GM19351 (cell line): ENCODE data around the gene CLCN4.

Experiments used
- ATAC-seq: cut with Tn5 transposase; IDR thresholded peaks from one replicate; pipeline ENCODE4 v1.9.1; 2021; ENCODE audit warnings: mild to moderate bottlenecking, moderate library complexity; ENCODE audit not compliant: unreplicated experiment

Gene CLCN4

DNA sequence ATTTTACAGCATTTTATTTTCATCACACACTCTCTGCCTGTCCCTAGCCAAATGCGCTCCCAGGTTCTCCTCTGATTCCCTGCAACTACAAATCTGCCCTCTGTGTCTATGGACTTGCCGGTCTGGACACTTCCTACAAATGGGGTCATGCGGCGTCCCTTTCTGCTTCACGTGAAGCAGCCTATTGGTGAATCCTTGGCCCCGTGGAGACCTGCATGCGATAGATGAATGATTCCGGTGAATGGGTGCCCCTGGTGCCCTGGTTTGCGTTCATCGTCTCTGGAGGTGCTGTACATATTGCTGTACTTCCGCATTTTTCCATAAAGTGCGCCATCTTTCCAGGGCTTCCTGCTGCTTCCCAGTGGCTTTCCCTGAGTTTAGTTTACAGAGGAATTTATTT is 27.5 kb upstream of the CLCN4 start:
- ATAC-seq: no peak

DNA sequence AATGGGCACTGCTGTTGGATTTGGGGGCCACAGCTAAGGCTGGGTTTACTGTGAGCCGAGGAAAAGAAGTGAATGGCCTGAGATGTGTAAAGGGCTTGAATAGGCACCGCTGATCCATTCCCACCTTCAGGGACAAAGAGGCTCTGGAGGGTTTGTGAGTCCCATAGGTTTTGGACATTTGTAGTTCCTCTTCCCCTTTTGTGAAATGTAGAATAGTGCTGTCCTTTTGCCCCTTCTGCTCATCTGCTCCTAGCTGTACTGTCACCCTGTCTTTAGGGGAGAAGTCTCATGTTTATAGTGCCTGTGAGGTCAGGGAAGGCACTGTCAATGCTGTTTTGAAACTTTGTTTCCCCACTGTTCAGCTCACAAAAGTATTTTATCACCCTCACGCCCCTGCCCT is 26.4 kb upstream of the CLCN4 start:
- no peak for ATAC-seq

DNA sequence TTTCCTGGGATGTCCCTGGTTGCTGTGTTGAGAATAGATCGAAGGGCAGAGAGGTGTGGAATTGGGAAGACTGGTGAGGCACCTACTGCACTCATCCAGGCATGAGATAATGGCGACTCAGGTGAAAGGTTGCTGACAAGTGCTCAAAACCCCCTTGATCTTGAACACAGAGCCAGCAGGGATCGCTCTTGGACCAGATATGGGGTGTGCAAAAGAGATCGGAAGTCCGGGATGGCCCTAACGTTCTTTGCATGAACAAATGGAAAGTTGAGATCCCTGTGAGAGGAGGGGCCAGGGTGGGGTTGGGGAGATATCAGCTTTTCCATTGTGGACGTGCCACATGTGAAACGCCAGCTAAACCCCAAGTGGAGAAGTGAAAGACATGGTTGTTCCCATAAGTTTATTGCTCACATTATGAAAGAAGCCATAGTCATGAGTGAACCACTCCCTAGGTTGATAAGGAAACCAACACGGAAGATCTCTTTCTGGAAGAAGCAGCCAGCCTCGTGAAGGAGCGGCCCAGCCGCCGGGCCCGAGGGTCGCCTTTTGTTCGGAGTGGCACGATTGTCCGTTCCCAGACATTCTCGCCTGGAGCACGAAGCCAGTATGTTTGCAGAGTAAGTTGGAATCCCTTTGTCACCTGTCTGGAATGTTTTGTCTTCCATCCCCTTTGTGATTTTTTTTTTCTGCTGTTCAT is 22.6 kb upstream of the CLCN4 start:
- no peak for ATAC-seq

DNA sequence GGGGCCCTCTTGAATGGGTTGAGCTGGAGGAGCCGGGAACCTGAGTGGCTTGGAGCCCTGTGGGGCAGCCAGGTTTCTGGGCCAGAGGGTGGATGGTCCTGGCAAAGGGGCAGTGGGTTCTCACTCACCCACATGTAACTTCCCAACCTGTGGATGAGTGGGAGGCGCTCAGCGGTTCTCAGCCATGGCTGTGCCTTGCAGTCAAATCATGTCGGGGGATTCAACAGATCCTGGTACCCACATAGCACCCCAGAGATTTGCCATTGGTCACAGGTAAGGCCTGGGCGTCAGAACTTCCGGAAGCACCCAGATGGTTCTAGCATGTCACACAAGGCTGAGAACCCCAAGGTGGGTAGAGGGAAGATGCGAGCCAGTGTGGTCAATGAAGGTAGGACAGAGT is 21.9 kb upstream of the CLCN4 start:
- ATAC-seq: no peak

DNA sequence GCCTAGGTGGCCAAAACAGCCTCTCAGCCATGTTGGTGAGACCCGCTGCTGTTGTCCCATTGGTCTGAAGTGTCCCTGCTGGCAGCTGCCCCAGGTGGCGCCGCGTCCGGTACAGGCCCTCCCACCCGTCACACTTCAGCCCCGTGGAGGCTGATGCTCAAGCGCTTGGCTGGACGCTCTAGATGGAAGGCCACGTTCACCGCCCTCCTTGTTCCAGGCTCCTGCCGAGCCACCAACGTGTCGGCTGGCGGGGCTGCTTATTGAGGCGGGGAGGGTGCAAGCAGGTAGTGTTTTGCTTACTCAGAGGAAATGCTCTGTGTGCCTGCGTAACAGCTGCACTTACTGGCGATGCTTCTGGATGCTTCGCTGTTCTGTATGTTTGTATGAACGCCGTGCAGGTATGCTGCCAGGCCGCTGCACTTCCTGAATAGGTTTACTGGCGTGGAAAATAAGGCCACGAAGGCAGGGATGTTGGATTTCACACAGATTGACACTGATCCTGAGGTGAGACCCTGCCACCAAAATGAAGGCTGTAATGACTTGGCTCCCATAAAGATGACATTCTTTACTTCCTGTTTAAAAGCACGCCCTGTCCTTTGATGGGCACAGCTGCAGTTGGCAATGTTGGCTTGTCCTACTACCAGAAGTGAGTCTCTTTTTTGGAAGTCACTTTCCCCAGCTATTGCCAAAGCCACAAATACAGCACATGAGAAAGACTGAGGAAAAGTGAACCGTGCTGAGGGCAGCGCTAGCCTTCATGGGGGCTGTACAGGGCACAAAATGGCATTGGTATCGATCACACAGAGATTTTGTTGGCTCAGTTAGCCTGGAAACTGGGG is 21.0 kb upstream of the CLCN4 start:
- no peak for ATAC-seq

DNA sequence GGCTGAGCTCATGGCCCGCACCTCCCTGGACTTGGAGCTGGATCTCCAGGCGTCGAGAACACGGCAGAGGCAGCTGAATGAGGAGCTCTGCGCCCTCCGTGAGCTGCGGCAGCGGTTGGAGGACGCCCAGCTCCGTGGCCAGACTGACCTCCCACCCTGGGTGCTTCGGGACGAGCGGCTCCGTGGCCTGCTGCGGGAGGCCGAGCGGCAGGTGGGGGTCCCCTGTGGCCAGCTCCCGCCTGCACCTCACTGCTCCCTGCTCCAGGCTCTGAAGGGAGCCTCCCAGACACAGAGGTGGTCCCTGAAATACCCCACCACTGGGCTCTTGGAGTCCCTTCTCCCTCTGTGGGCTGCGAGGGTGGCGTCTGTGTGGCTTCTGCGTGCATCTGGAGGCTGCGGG is 18.0 kb upstream of the CLCN4 start:
- ATAC-seq: no peak

DNA sequence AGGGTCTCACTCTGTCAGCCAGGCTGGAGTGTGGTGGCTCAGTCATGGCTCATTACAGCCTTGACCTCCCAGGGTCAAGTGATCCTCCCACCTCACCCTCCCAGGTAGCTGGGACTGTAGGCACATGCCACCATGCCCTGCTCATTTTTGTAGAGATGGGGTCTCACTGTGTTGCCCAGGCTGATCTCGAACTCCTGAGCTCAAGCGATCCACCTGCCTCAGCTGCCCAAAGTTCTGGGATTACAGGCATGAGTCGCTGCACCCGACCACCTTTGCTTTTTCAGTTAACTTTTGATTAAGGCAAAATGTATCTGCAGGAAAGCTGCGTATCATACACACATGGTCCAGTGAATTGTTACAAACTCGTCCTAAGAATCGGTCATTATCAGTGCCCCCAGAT is 16.5 kb upstream of the CLCN4 start:
- no peak for ATAC-seq

DNA sequence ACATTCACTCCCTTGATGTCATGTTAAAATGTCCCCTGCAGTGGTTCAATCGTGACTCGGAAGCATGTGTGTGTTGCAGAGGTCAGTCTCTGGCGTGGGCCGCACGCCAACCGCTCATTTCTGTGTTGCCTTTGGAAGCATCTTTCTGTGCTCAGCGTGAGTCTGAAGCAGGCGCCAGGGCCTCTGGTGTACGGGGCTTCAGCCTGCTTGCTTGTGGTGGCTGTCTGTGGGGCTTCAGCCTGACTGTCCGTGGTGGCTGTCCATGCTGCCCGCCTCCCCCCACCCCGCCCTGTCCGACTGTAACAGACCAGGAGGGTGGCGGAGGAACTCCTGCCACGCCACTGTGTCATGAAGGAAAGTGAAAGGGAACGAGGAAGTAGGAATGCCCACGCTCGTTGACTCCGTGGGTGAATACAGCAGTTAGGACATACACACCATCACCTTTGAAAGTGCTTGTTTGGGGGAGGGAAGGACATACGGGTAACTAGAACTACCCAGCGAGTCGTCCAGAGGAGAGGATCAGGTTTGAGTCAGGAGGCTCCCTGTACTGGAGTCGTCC is 14.7 kb upstream of the CLCN4 start:
- ATAC-seq: no peak

DNA sequence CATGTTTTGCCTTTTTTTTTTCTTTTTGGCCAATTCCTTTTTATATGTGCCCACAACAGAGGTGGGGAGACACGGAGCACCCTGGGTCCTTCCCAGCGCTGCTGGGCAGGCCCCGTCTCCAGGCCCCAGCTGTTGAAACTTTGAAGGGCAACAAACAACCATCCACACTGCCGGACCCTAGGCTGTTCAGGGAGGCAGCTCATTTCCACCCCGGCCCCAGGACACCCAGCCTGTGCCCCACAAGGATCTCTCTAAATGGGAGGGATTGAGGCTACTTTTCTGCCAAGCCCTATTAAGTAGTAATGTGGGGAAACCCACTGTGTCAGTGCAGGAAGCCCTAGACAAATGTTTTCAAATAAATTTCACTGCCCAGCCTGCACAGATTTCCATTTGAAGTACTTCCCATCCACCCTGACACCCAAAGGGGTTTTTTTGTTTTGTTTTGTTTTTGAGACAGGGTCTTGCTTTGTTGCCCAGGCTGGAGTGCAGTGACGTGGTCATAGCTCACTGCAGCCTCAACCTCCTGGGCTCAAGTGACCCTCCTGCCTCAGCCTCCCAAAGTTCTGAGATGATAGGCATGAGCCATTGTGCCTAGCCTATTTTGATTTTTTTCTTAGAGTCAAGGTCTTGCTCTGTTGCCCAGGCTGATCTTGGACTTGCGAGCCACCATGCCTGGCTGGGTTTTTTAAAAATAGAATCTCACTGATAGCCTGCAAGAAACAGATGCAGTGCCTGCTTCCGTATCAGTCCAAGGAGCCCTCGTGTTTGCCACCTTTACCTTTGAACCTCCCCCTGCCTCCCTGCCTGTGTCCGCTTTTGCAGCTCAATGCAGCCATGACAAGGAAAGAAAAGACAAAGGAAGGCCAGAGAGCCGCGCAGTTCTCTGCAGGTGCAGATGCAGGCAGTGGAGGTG is 13.4 kb upstream of the CLCN4 start:
- no peak for ATAC-seq

DNA sequence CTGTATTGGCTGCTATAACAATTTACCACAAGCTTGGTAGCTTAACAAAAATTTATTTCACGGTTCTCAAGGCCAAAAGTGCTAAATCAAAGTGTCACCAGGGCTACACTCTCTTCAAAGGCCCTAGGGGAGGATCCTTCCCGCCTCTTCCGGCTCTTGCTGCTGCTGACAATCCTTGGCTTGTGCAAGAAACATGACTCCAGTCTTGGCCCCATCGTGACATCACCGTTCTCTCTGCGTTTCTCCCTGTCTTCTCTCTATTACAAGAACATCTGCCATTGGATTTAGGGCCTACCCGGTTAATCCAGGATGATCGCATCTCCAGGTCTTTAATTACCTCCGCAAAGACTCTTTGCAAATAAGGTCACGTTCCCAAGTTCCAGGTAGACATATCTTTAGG is 10.4 kb upstream of the CLCN4 start:
- ATAC-seq: no peak

DNA sequence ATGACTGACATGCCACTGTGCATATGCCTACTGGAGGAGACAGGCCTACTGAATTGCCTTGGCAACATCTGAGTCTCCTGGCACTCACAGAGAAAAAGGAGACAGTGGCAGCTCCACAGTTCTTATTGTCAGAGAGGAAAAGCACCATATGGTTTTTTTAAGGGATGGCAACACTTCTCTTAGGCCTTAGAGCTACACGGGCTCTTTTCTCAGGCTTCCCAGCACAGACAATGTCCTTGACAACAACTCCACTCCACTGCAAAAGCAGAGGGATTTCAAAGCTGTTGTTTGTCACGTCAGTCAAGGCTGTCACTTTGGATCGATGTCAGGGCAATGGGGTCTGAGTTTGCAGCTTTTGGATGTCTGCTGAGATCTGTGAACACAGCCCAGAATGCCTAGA is 4.7 kb upstream of the CLCN4 start:
- no peak for ATAC-seq

DNA sequence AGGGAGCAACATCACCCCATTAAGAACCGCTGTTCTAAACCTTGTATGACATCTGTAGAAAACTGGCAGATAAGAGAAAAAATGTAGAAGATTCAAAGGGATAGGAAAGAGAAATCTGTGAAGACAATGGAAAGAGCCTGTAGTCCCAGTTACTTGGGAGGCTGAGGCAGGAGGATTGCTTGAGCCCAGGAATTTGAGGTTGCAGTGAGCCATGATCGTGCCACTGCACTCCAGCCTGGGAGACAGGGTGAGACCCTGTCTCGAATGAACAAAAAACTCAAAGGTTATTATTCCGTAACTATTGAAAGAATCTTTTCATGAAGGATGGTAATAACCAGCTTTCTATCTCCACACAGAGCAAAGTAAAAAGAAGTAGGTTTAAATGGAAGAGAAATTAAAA is 1.6 kb upstream of the CLCN4 start:
- no peak for ATAC-seq

DNA sequence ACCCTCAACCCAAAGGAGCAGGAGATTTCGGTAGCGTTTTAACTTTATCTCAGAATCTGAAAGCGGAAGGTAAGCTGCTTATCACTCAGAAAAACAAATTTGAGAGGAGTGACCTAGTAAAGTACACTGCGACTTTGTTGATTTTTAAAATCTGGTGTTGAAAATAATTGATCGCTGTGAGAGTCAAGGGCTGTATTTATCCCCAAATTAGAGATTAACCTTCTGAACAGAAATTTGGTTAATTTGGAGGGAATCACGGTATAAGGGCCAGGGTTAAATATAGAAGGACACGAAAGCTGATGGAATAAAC is 212 bp downstream of the CLCN4 start:
- no peak for ATAC-seq

DNA sequence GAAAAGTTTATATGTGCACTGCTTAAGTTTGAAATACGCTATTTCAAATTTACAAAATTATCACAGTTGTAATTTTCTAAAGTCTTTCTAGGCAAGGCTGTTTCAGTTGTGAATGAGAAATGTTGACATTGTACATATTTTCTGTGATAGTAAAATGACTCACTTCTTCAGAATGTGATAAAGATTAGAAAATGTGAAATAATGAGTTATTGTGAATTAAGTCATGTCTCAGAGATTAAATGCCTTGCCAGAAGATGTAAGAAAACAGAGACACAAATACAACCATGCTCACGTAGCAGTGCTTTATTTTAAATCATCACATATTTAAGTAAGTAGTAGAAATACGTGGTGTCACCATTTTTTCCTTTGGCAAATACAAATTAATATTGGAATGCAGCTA is 768 bp downstream of the CLCN4 start:
- no peak for ATAC-seq

DNA sequence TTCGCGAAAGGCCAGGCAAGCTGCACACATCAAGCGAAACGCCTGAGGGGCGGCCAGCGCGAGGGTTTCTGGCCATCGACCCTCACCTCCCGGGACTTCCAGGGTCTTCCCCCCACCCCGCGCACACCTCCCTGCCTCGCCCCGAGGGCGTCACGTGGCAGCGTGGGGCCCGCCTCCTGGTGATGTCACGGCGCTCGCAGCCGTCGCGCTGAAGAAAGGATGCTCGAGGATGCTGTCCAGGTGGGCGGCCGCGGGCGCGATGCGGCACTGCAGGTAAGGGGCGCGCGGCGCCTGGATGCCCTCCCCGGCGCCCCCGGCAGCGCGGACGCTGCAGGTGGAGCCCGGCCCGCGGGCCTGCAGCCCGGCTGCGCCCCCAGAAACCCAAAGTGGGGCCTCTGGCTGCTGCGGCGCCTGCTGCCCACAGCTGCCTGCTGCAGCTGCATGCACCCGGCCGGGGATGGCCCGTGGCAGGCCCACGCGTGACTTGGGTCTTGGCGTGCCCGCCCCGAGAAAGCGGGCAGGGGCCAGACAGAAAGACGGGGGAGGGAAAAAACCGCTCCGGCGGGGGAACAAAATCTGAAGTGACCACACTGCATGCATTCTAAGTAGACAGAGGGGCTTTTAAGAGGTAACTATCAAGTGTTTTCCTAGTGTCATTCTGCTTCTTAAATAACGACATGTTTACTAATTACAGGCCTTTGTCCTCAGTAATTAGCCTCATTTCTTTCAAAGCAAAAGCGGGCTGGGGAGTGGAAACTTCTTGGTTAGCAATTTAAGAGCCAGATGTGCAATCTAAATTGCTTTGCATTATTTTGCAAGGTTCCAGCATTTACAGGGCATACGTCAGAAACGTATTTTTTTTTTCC is 1.7 kb downstream of the CLCN4 start:
- ATAC-seq: peak; percentile 78

DNA sequence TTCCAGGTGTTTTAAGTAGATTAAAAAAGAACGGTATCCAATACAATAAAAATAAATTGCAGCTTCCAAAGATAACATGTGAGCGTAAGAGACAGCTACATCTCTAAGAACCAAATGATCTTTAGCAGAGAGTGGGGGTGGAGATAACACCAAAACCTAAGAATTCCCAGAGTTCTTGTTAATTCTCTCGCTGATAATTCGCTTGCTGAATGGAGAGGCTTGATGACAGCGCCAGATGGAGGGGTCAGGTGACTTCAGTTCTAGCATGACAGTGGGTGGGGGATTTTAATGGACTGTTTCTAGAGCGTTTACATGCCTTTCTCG is 2.3 kb downstream of the CLCN4 start:
- ATAC-seq: no peak

DNA sequence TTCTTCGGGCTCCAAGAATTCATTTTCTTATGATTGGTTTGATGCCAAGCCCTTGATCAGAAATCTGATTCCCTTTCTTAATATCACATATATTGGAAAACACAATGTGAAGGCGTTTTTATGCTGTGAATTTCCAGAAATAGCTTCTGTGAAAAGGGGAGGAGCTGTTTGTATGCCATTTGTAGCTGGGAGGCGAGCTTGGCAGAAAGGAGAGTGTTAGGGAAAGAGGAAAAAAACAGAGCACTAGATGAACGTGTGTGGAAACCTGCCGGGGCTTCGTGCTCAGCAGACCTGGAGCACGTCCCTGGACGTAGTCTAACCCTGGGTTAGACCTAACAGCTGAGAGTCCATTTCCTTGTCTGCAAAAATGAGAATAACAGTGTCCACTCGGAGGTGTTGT is 3.4 kb downstream of the CLCN4 start:
- ATAC-seq: no peak

DNA sequence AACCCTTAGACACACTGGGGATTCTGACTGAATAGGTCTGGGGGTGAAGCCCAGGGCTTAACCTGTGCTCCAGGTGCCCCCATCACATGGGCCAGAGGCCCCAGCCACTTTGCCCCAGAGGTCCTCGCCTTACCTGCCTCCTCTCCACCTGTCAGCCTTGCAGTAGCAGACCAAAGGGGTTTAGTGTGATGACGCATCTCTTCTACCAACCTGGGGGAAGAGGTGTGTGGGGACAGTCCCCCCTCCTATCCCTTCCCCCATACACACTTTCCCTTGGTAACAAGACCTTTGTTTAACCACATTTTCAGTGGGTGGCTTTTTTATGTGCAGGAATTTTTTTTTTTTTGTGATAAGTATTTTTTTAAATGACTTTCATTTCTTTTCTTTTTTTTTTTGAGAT is 6.3 kb downstream of the CLCN4 start:
- no peak for ATAC-seq

DNA sequence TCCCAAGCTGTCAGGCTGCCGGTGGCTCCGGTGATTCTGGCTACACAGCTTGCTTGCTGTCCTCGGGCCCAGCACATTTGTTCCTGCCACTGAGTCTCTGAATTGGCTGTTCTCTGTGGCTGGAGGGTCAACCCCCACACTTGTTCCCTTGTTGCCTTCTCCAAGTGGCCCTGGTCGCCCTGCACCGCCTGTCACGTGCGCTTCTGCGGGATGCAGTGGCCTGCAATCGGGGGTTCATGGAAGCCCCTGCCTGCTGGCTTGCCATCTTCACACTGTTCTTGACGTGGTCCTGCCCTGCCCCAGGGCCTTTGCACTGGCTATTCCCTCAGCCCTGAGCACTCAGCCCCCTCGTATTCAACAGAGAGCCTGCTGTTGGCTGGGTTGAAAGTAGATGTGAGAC is 8.1 kb downstream of the CLCN4 start:
- no peak for ATAC-seq

DNA sequence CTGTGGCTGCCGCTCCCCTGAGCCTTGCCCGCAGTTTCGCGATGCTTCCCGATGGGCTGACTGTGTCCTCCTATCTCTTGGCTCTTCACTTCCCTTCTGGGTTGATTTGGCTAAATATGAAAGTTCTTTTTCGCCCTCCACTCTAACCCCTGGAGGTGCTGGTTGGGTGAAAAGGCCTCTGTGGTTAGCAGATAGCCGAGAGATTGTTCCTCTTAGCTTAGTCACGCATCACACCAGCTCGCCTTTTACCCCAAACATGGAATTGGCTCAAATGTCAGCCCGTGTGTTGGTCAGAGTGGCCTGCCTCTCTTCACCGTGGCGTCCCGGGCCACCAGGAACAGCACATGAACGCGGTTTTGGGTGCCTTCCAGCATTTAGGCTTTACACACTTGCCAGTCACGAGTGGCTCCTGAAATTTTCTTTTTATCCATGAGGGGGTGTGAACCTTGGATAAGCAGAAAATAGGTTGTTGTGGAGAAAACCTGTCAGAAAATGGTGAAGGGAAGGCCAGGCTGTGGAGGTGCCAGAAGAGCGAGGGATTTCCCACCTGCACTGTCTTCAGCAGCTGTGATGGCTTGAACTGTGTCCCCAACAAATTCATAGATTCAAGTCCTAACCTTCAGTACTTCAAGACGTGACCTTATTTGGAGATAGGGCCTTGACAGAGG is 8.9 kb downstream of the CLCN4 start:
- peak; percentile 42 for ATAC-seq
